CD14-positive monocyte (primary cell): ENCODE data around the gene ACP7. TPM values are rescaled to one million over a fixed set of nuclear protein-coding genes. Genes with fewer than 3 reads are reported as not detected.
"Not testable (repeated sequence)": the region's sequence is repeated elsewhere in the genome, so short reads cannot be mapped to it uniquely, and the experiment has no call there.

Experiments used
- DNase-seq, 3 donors: peaks; one replicate each; pipeline ENCODE4 v3.0.0-alpha.2; 2011 to 2022
- H2AFZ ChIP-seq: 2 replicates; pipeline ENCODE4 v1.6.0; 2012; ENCODE audit warnings: mild to moderate bottlenecking, low read depth, low read length, inconsistent platforms; ENCODE audit not compliant: insufficient read depth, poor library complexity, severe bottlenecking
- H3K27ac ChIP-seq, 2 donors: 1 replicate in 1 of 2; 2 replicates in 1 of 2; pipeline ENCODE4 v1.5.1; 2012 to 2013; ENCODE audit warnings: low read length in 2 of 2, control low read depth in 1 of 2, inconsistent platforms in 1 of 2, low read depth in 1 of 2, mild to moderate bottlenecking in 1 of 2
- H3K27me3 ChIP-seq, 2 donors: one replicate each; pipeline versions ENCODE4 v1.6.0 to v1.6.1; 2011 to 2013; ENCODE audit warnings: low read length in 2 of 2; ENCODE audit not compliant: control insufficient read depth in 2 of 2, insufficient read depth in 2 of 2
- H3K36me3 ChIP-seq, 2 donors: replicated peaks in 1 of 2; 1 replicate in 1 of 2; 2 replicates in 1 of 2; pipeline versions ENCODE4 v1.5.1 to v1.6.1; 2012 to 2013; ENCODE audit warnings: low read length in 2 of 2, control low read depth in 1 of 2, inconsistent platforms in 1 of 2, mild to moderate bottlenecking in 1 of 2; ENCODE audit not compliant: insufficient read depth in 2 of 2, control insufficient read depth in 1 of 2
- H3K4me1 ChIP-seq, 2 donors: 1 replicate in 1 of 2; 2 replicates in 1 of 2; pipeline versions ENCODE4 v1.5.1 to v1.6.1; 2012 to 2013; ENCODE audit warnings: low read length in 2 of 2, control low read depth in 1 of 2, inconsistent platforms in 1 of 2, mild to moderate bottlenecking in 1 of 2, moderate library complexity in 1 of 2; ENCODE audit not compliant: insufficient read depth in 2 of 2, control insufficient read depth in 1 of 2
- H3K4me2 ChIP-seq: replicated peaks from 2 replicates; pipeline ENCODE3; 2012; ENCODE audit warnings: low read length, moderate library complexity, mild to moderate bottlenecking; ENCODE audit not compliant: poor library complexity, severe bottlenecking; ENCODE audit errors: extremely low read depth
- H3K4me3 ChIP-seq, 3 experiments: fragments of 200-600 bp in 1 of 3; sonication (generic) in 1 of 3; replicated peaks in 1 of 3; 1 replicate in 2 of 3; 2 replicates in 1 of 3; pipeline ENCODE4 v1.5.1; 2011 to 2013; ENCODE audit warnings: low read length in 3 of 3, mild to moderate bottlenecking in 3 of 3, control low read depth in 2 of 3, low read depth in 2 of 3, inconsistent platforms in 1 of 3, moderate library complexity in 1 of 3
- H3K79me2 ChIP-seq: 2 replicates; pipeline ENCODE4 v1.6.0; 2012; ENCODE audit warnings: mild to moderate bottlenecking, control low read depth, inconsistent platforms, low read length, moderate library complexity; ENCODE audit not compliant: insufficient read depth
- H3K9ac ChIP-seq: 2 replicates; pipeline ENCODE4 v1.6.0; 2017; ENCODE audit warnings: low read length, mild to moderate bottlenecking; ENCODE audit not compliant: insufficient read depth, poor library complexity, severe bottlenecking
- H3K9me3 ChIP-seq, 2 donors: replicated peaks in 1 of 2; 1 replicate in 1 of 2; 2 replicates in 1 of 2; pipeline versions ENCODE4 v1.5.1 to v1.6.1; 2012 to 2013; ENCODE audit warnings: low read length in 2 of 2, control low read depth in 1 of 2; ENCODE audit not compliant: control insufficient read depth in 1 of 2, insufficient read depth in 1 of 2
- H4K20me1 ChIP-seq: 2 replicates; pipeline ENCODE4 v1.6.0; 2012; ENCODE audit warnings: mild to moderate bottlenecking, low read length, control low read depth, moderate library complexity; ENCODE audit not compliant: insufficient read depth
- H3K27ac Mint-ChIP-seq, 7 donors: one replicate each; pipeline ENCODE4 v1.8.0; 2020; ENCODE audit warnings: mild to moderate bottlenecking in 7 of 7, mixed read lengths in 7 of 7, moderate library complexity in 6 of 7, inconsistent platforms in 2 of 7
- H3K27me3 Mint-ChIP-seq, 3 donors: one replicate each; pipeline ENCODE4 v1.8.0; 2021 to 2022; ENCODE audit warnings: low read depth in 3 of 3, mild to moderate bottlenecking in 3 of 3, mixed read lengths in 3 of 3, moderate library complexity in 3 of 3, inconsistent platforms in 1 of 3
- H3K36me3 Mint-ChIP-seq, 2 donors: one replicate each; pipeline ENCODE4 v1.8.0; 2020; ENCODE audit warnings: mixed read lengths in 2 of 2, inconsistent platforms in 1 of 2, mild to moderate bottlenecking in 1 of 2
- H3K4me1 Mint-ChIP-seq: one replicate; pipeline ENCODE4 v1.8.0; 2020; ENCODE audit warnings: mild to moderate bottlenecking, mixed read lengths
- H3K4me3 Mint-ChIP-seq, 2 donors: one replicate each; pipeline ENCODE4 v1.8.0; 2020; ENCODE audit warnings: mild to moderate bottlenecking in 2 of 2, mixed read lengths in 2 of 2, moderate library complexity in 1 of 2
- H3K9me3 Mint-ChIP-seq, 7 donors: one replicate each; pipeline ENCODE4 v1.8.0; 2020 to 2022; ENCODE audit warnings: mixed read lengths in 7 of 7, mild to moderate bottlenecking in 6 of 7, moderate library complexity in 6 of 7, inconsistent platforms in 2 of 7
- WGBS: methylation state at CpG from one replicate; pipeline ENCODE4 v1.1.5; 2013; ENCODE audit warnings: missing lambda C conversion rate; ENCODE audit not compliant: insufficient coverage; 5-methylcytosine and 5-hydroxymethylcytosine counted together
- intact Hi-C, 2 donors: fragments of 100-400 bp; cut with micrococcal nuclease; formaldehyde crosslinking; loops; one replicate each; pipeline versions ENCODE4 v1.15.0 to v1.15.1; 2023
- polyA plus RNA-seq, 3 donors: library from polyadenylated mRNA; depleted of rRNA in 1 of 3; unstranded in 2 of 3; stranded (reverse) in 1 of 3; fragments of 300-500 nt in 2 of 3; fragments of >200 nt in 1 of 3; fragmentation: Illumina TruSeq in 2 of 3; gene quantifications; 1 replicate in 2 of 3; 2 replicates in 1 of 3; pipeline ENCODE4 v1.2.3, GENCODE V29; 2012 to 2021
- TF ChIP-seq, protein P1 (sequence below): fragments of 200-600 bp; IDR thresholded peaks from one replicate; pipeline ENCODE4 v1.8.0; 2022; ENCODE audit warnings: antibody characterized with exemption, mild to moderate bottlenecking

The ACP7 gene
- polyA plus RNA-seq, 3 donors = not detected

DNA sequence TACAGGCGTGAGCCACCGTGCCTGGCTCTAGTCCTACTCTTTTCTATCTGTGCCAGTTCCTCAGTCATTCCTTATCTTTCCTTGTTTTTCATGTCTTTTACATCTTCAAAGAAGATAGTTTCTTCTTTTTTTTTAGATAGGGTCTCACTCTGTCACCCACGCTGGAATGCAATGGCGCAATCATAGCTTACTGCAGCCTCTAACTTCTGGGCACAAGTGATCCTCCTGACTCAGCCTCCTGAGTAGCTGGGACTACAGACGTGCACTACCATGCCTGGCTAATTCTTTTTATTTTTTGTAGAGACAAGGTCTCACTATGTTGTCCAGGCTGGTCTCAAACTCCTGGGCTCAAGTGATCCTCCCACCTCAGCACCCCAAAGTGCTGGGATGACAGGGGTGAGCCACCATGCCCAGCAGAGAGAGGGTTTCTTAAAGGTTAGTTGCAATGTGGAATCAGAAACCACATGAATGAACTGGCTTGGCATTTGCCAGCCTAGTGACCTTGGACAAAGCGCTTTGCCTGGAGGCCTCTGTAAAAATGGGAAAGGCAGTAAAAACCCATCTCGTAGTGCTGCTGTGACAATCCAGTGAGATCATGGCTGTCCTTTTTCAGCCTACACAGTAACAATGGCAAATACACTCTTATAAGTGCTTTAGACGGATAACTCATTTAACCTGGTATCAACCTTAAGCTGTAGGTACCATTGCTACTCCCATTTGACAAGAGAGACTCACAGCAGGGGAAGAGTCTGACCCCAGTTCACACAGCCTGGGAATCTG lies 3.9 kb downstream of the ACP7 start:
- no peak overlapping the region for H3K4me3 Mint-ChIP-seq
- H3K36me3 ChIP-seq = no peaks in the 10 kb centered on the region
- no peak overlapping the region for H3K9ac ChIP-seq
- peaks cover 18 to 27% of the 10 kb centered on the region in 2 donors for H3K27me3 ChIP-seq
- H3K4me1 ChIP-seq = no peaks in the 10 kb centered on the region
- H3K9me3 ChIP-seq = peaks cover 0 to 7% of the 10 kb centered on the region in 2 donors
- H3K27me3 Mint-ChIP-seq = peaks cover 37 to 66% (median 37%) of the 10 kb centered on the region in 3 donors
- TF ChIP-seq, protein P1, sequence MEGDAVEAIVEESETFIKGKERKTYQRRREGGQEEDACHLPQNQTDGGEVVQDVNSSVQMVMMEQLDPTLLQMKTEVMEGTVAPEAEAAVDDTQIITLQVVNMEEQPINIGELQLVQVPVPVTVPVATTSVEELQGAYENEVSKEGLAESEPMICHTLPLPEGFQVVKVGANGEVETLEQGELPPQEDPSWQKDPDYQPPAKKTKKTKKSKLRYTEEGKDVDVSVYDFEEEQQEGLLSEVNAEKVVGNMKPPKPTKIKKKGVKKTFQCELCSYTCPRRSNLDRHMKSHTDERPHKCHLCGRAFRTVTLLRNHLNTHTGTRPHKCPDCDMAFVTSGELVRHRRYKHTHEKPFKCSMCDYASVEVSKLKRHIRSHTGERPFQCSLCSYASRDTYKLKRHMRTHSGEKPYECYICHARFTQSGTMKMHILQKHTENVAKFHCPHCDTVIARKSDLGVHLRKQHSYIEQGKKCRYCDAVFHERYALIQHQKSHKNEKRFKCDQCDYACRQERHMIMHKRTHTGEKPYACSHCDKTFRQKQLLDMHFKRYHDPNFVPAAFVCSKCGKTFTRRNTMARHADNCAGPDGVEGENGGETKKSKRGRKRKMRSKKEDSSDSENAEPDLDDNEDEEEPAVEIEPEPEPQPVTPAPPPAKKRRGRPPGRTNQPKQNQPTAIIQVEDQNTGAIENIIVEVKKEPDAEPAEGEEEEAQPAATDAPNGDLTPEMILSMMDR = no peak
- no peaks in the 10 kb centered on the region for H3K79me2 ChIP-seq
- H3K27ac Mint-ChIP-seq = no peak overlapping the region
- WGBS = 68% methylated on average over 2 of the region's 8 CpGs
- no peak overlapping the region for H2AFZ ChIP-seq
- no peaks in the 10 kb centered on the region for H4K20me1 ChIP-seq
- DNase-seq = no peak
- H3K4me1 Mint-ChIP-seq = peaks cover 4% of the 10 kb centered on the region
- H3K27ac ChIP-seq = no peak overlapping the region
- H3K4me3 ChIP-seq = no peak overlapping the region
- H3K9me3 Mint-ChIP-seq = peaks cover 0 to 7% (median 0%) of the 10 kb centered on the region in 7 donors
- H3K36me3 Mint-ChIP-seq = no peaks in the 10 kb centered on the region
- intact Hi-C loops = no loop called here
- H3K4me2 ChIP-seq = no peak overlapping the region

DNA sequence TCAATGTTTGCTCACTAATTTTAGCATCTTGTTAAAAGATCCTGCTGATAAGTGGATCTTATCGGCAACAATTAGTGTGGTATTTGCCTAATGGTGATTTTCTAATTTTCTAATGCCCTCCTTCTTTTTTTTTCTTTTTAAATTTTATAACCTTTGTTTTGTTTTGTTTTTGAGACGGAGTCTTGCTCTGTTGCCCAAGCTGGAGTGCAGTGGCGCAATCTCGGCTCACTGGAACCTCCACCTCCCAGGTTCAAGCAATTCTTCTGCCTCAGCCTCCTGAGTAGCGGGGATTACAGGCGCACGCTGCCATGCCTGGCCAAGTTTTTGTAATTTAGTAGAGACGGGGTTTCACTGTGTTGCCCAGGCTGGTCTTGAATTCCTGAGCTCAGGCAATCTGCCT lies 5.8 kb downstream of the ACP7 start:
- H3K27ac Mint-ChIP-seq, H3K9me3 ChIP-seq, H2AFZ ChIP-seq, H3K36me3 Mint-ChIP-seq, H4K20me1 ChIP-seq, H3K79me2 ChIP-seq, H3K27me3 ChIP-seq, H3K4me3 ChIP-seq, H3K4me2 ChIP-seq, H3K27ac ChIP-seq, H3K4me1 ChIP-seq, H3K4me1 Mint-ChIP-seq, H3K4me3 Mint-ChIP-seq, DNase-seq, H3K9ac ChIP-seq, H3K36me3 ChIP-seq, intact Hi-C loops: not testable (repeated sequence)
- Mint-ChIP-seq H3K9me3 (peaks cover 5 to 11% (median 6%) of the 10 kb centered on the region in 7 donors), H3K27me3 (peaks cover 21 to 49% (median 23%) of the 10 kb centered on the region in 3 donors)
- WGBS = 87% methylated on average over 4 of the region's 8 CpGs
